Mucosa of descending colon (tissue), 3 donors: Measurements from ENCODE around the gene BLM. TPM values are rescaled to one million over a fixed set of nuclear protein-coding genes. Genes with fewer than 3 reads are reported as not detected.

Experiments used
- ATAC-seq: fragments of 200-7000 bp; cut with Tn5 transposase; one replicate; pipeline ENCODE4 v1.9.1; 2020; ENCODE audit warnings: mild to moderate bottlenecking, moderate library complexity
- DNase-seq, 3 donors: peaks; one replicate each; pipeline ENCODE4 v3.0.0-alpha.2; 2020
- H3K36me3 ChIP-seq: fragments of 200-600 bp; one replicate; pipeline ENCODE4 v1.8.0; 2021; ENCODE audit warnings: low read depth, mild to moderate bottlenecking
- H3K4me1 ChIP-seq: fragments of 200-600 bp; one replicate; pipeline ENCODE4 v1.8.0; 2021; ENCODE audit warnings: low read depth, mild to moderate bottlenecking
- H3K4me3 ChIP-seq: fragments of 200-600 bp; one replicate; pipeline ENCODE4 v1.8.0; 2021; ENCODE audit warnings: mild to moderate bottlenecking
- H3K9me3 ChIP-seq: fragments of 200-600 bp; one replicate; pipeline ENCODE4 v1.8.0; 2021; ENCODE audit warnings: mild to moderate bottlenecking
- intact Hi-C, 2 donors: fragments of 100-400 bp; cut with DNase I in 1 of 2; cut with micrococcal nuclease in 1 of 2; formaldehyde crosslinking; loops; one replicate each; pipeline versions ENCODE4 v1.11.0 to v1.11.1; 2022; cut with DNase I, micrococcal nuclease
- total RNA-seq, 3 donors: library from RNA; stranded (reverse); fragmentation: NEBNext Ultra II Directional in 2 of 3; extraction: Animal tissue kit (Norgen Biotek cat#: 25700) in 2 of 3; gene quantifications; one replicate each; pipeline versions ENCODE4 v1.2.1 to v1.2.4, GENCODE V29; 2021 to 2023
- TF ChIP-seq, protein P1 (sequence below): fragments of 200-600 bp; IDR thresholded peaks from one replicate; pipeline ENCODE4 v1.8.0; 2022; ENCODE audit warnings: antibody characterized with exemption, mild to moderate bottlenecking
- donor health status: DM: no; HTN: no; CAD: no; lungs with moderate emphysema.
- donor health status: DM: no; HTN: no; CAD: no.
- donor health status: DM: no; HTN: yes; CAD: no.

The BLM gene
- total RNA-seq, 3 donors from 2014 or later: 2.9 to 7.2 (median 4.1) TPM

- no peak for DNase-seq
- TF ChIP-seq, protein P1, sequence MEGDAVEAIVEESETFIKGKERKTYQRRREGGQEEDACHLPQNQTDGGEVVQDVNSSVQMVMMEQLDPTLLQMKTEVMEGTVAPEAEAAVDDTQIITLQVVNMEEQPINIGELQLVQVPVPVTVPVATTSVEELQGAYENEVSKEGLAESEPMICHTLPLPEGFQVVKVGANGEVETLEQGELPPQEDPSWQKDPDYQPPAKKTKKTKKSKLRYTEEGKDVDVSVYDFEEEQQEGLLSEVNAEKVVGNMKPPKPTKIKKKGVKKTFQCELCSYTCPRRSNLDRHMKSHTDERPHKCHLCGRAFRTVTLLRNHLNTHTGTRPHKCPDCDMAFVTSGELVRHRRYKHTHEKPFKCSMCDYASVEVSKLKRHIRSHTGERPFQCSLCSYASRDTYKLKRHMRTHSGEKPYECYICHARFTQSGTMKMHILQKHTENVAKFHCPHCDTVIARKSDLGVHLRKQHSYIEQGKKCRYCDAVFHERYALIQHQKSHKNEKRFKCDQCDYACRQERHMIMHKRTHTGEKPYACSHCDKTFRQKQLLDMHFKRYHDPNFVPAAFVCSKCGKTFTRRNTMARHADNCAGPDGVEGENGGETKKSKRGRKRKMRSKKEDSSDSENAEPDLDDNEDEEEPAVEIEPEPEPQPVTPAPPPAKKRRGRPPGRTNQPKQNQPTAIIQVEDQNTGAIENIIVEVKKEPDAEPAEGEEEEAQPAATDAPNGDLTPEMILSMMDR: no peak
- no peaks in the 10 kb centered on the region for H3K36me3 ChIP-seq
- intact Hi-C loops: no loop called here
- no peaks in the 10 kb centered on the region for H3K9me3 ChIP-seq
- H3K4me1 ChIP-seq: no peaks in the 10 kb centered on the region
- no peak overlapping the region for H3K4me3 ChIP-seq
- no peak for ATAC-seq
Observed at GRCh38 chr15:90706394-90707327, 10.5 kb upstream of the BLM start.

DNA sequence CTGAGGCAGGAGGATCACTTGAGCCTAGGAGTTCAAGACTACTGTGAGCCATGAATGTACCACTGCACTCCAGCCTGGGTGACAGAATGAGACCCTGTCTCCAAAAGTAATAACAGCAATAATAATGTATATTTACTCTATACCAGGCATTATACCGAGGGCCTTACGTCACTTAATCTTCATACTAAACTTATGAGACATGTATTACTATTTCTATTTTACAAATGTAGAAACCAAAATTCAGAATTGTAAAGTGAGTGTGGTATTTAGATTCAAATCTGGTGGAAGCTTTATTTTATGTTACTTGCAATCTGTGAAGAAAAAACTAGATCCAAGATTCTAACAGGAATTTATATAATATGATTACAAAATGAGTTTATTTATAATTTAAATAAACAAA lies 9.7 kb upstream of the BLM start:
- intact Hi-C loops: no loop called here
- TF ChIP-seq, protein P1: no peak
- Histone ChIP-seq H3K9me3 (no peaks in the 10 kb centered on the region), H3K4me3 (no peak overlapping the region), H3K4me1 (no peaks in the 10 kb centered on the region), H3K36me3 (no peaks in the 10 kb centered on the region)
- no peak for ATAC-seq
- DNase-seq: no peak

GRCh38 chr15:90708516-90708915 lies 8.6 kb upstream of the BLM start:
- Histone ChIP-seq H3K9me3 (no peaks in the 10 kb centered on the region), H3K4me1 (no peaks in the 10 kb centered on the region), H3K36me3 (no peaks in the 10 kb centered on the region), H3K4me3 (no peak overlapping the region)
- intact Hi-C loops: no loop called here
- ATAC-seq: no peak
- TF ChIP-seq, protein P1: no peak
- DNase-seq: no peak

- H3K36me3 ChIP-seq: no peaks in the 10 kb centered on the region
- no peaks in the 10 kb centered on the region for H3K4me1 ChIP-seq
- no peak for DNase-seq
- H3K4me3 ChIP-seq: no peak overlapping the region
- ATAC-seq: no peak
- H3K9me3 ChIP-seq: no peaks in the 10 kb centered on the region
- intact Hi-C loops: no loop called here
- TF ChIP-seq, protein P1: no peak
Observed at GRCh38 chr15:90709278-90709677, 7.9 kb upstream of the BLM start.

- intact Hi-C loops: loop anchor here in 1 of 2 donors (10.0 kb wide), 1 partner anchor 164 kb away; no protein-coding TSS in a partner anchor
- no peaks in the 10 kb centered on the region for H3K36me3 ChIP-seq
- DNase-seq: no peak
- H3K4me1 ChIP-seq: no peaks in the 10 kb centered on the region
- H3K9me3 ChIP-seq: no peaks in the 10 kb centered on the region
- TF ChIP-seq, protein P1: no peak
- ATAC-seq: no peak
- no peak overlapping the region for H3K4me3 ChIP-seq
Observed at GRCh38 chr15:90710436-90711027, 6.6 kb upstream of the BLM start.
